WTC11 (cell line): ENCODE results near the gene CPXM2. TPM values are rescaled to one million over a fixed set of nuclear protein-coding genes. Genes with fewer than 3 reads are reported as not detected.

Experiments
- ATAC-seq: fragments of 200-7000 bp; cut with Tn5 transposase; 2 replicates; pipeline ENCODE4 v1.10.0; 2021; ENCODE audit warnings: mild to moderate bottlenecking, moderate library complexity
- CTCF ChIA-PET: fragments of 300-600 bp; sonication (Branson Sonifier 250); formaldehyde crosslinking; loops from one replicate; lab custom pipeline; 2021; ENCODE audit warnings: antibody characterized with exemption; lab: Charles Lee
- POLR2A ChIA-PET: fragments of 350-600 bp; sonication (Branson Sonifier 250); formaldehyde crosslinking; loops from one replicate; lab custom pipeline; 2021; ENCODE audit warnings: antibody characterized with exemption; lab: Charles Lee
- DNase-seq: peaks from one replicate; pipeline ENCODE4 v3.0.0; 2021; ENCODE audit warnings: low spot score
- H3K27ac Mint-ChIP-seq: 2 replicates; pipeline ENCODE4 v1.8.0; 2021; ENCODE audit warnings: mixed read lengths
- H3K27me3 Mint-ChIP-seq: 2 replicates; pipeline ENCODE4 v1.8.0; 2021; ENCODE audit warnings: low read depth, mild to moderate bottlenecking, moderate library complexity, mixed read lengths
- H3K36me3 Mint-ChIP-seq: 2 replicates; pipeline ENCODE4 v1.8.0; 2021; ENCODE audit warnings: mixed read lengths
- H3K4me1 Mint-ChIP-seq: 2 replicates; pipeline ENCODE4 v1.8.0; 2022; ENCODE audit warnings: mixed read lengths
- H3K4me3 Mint-ChIP-seq: 2 replicates; pipeline ENCODE4 v1.8.0; 2021; ENCODE audit warnings: mild to moderate bottlenecking, moderate library complexity, mixed read lengths
- H3K9me3 Mint-ChIP-seq: 2 replicates; pipeline ENCODE4 v1.8.0; 2021; ENCODE audit warnings: mixed read lengths
- AFF4 ChIP-seq: sonication (generic); formaldehyde crosslinking; IDR thresholded peaks from 2 replicates; pipeline ENCODE4 v1.8.1; 2023; ENCODE audit warnings: mild to moderate bottlenecking, missing genetic modification reagents, borderline replicate concordance
- ATF3 ChIP-seq: sonication (generic); formaldehyde crosslinking; conservative IDR thresholded peaks from 2 replicates; pipeline ENCODE4 v1.8.1; 2022; ENCODE audit warnings: mild to moderate bottlenecking, missing genetic modification reagents
- E2F1 ChIP-seq: sonication (generic); formaldehyde crosslinking; IDR thresholded peaks from 2 replicates; pipeline ENCODE4 v1.8.0; 2022; ENCODE audit warnings: mild to moderate bottlenecking, missing genetic modification reagents
- ELF4 ChIP-seq: sonication (generic); formaldehyde crosslinking; IDR thresholded peaks from 2 replicates; pipeline ENCODE4 v1.8.1; 2022; ENCODE audit warnings: low read depth, mild to moderate bottlenecking, moderate library complexity, missing genetic modification reagents
- ESRRA ChIP-seq: sonication (generic); formaldehyde crosslinking; IDR thresholded peaks from 2 replicates; pipeline ENCODE4 v1.8.1; 2022; ENCODE audit warnings: mild to moderate bottlenecking, missing genetic modification reagents, borderline replicate concordance
- GTF2I ChIP-seq: fragments of 250-450 bp; sonication (Bioruptor Pico); conservative IDR thresholded peaks from 2 replicates; pipeline ENCODE4 v1.4.0; 2021; ENCODE audit warnings: mild to moderate bottlenecking
- NR3C1 ChIP-seq: sonication (generic); formaldehyde crosslinking; conservative IDR thresholded peaks from 2 replicates; pipeline ENCODE4 v1.8.1; 2023; ENCODE audit warnings: low read depth, mild to moderate bottlenecking, missing genetic modification reagents
- RELA ChIP-seq: sonication (generic); formaldehyde crosslinking; IDR thresholded peaks from 2 replicates; pipeline ENCODE4 v1.8.1; 2022; ENCODE audit warnings: missing genetic modification reagents, mild to moderate bottlenecking, borderline replicate concordance
- SMAD3 ChIP-seq: sonication (generic); formaldehyde crosslinking; IDR thresholded peaks from 2 replicates; pipeline ENCODE4 v1.8.0; 2022; ENCODE audit warnings: missing genetic modification reagents, mild to moderate bottlenecking, borderline replicate concordance
- SOX15 ChIP-seq: fragments of 250-450 bp; sonication (Bioruptor Pico); IDR thresholded peaks from 2 replicates; pipeline ENCODE4 v1.9.0; 2021; ENCODE audit warnings: mild to moderate bottlenecking
- ZNF396 ChIP-seq: fragments of 250-450 bp; sonication (Bioruptor Pico); IDR thresholded peaks from 2 replicates; pipeline ENCODE4 v1.8.0; 2021; ENCODE audit warnings: mild to moderate bottlenecking, moderate library complexity, borderline replicate concordance
- total RNA-seq: library from RNA; stranded (reverse); gene quantifications from 3 replicates; pipeline ENCODE4 v1.2.3, GENCODE V29; 2021
- TF ChIP-seq, protein P1 (sequence below): sonication (generic); formaldehyde crosslinking; IDR thresholded peaks from 2 replicates; pipeline ENCODE4 v1.8.0; 2023; ENCODE audit warnings: missing genetic modification reagents
- TF ChIP-seq, protein P2 (sequence below): sonication (generic); formaldehyde crosslinking; IDR thresholded peaks from 2 replicates; pipeline ENCODE4 v1.8.0; 2022; ENCODE audit warnings: mild to moderate bottlenecking, missing genetic modification reagents
- TF ChIP-seq, protein P3 (sequence below): sonication (generic); formaldehyde crosslinking; IDR thresholded peaks from 2 replicates; pipeline ENCODE4 v1.8.0; 2023; ENCODE audit warnings: missing genetic modification reagents, mild to moderate bottlenecking, borderline replicate concordance

The CPXM2 gene
- total RNA-seq, 1 experiment from 2014 or later, result 3.4 TPM

DNA sequence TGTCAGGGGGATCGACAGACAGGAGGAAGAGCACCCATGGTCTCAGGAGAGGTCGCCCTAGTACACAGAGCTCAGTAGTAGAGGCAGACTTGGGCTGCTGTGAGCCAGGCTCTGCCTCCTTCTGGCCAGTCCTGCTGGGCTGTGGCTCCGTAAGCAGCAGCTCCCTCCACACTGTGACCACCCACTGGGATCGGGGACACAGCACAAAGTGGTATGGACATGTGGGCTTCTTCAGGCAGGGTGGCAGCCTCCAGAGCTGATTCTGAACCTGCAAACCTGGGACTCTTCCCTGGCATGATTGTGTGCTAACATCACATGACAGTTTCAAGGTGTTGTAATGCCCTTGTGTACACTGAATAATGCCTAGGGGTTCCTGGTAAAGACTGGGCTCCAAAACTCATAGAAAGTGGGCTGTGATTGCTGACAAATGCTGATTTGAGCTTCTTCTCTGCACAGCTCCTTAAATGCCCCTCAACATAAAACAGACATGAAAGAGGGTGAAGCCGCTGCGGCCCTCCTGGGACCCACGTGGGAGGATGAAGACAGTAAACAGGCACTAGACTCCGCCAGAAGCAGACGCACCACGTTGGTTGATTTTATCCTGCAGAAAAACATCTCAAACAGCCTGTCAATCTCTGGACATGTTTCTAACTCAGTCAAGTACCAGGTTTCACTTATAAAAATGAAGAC is 148.7 kb downstream of the CPXM2 start:
- ATAC-seq, result no peak
- H3K27ac Mint-ChIP-seq, result no peak overlapping the region
- H3K4me1 Mint-ChIP-seq, result peaks cover 30% of the 10 kb centered on the region
- TF ChIP-seq NR3C1 (CRISPR knock-in tag) (no peak), AFF4 (no peak), ATF3 (no peak), ELF4 (CRISPR knock-in tag) (no peak), SMAD3 (CRISPR knock-in tag) (no peak), RELA (CRISPR knock-in tag) (no peak)
- TF ChIP-seq, protein P1, sequence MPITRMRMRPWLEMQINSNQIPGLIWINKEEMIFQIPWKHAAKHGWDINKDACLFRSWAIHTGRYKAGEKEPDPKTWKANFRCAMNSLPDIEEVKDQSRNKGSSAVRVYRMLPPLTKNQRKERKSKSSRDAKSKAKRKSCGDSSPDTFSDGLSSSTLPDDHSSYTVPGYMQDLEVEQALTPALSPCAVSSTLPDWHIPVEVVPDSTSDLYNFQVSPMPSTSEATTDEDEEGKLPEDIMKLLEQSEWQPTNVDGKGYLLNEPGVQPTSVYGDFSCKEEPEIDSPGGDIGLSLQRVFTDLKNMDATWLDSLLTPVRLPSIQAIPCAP (CRISPR knock-in tag), result no peak
- TF ChIP-seq, all 79 proteins: peak for 0
- CTCF ChIA-PET, result interaction anchor here (0.5 to 0.9 kb wide), 3 partner anchors 11 to 1505 kb away, joined by 3 to 4 read pairs (median 3); no protein-coding TSS in a partner anchor
- H3K9me3 Mint-ChIP-seq, result no peaks in the 10 kb centered on the region
- H3K4me3 Mint-ChIP-seq, result no peak overlapping the region
- no peak for DNase-seq
- H3K27me3 Mint-ChIP-seq, result peaks cover 3% of the 10 kb centered on the region; the same call in 1 of the 2 replicates
- H3K36me3 Mint-ChIP-seq, result no peaks in the 10 kb centered on the region
- POLR2A ChIA-PET, result interaction anchor here (0.8 kb wide), 1 partner anchor 101 kb away, joined by 5 read pairs; no protein-coding TSS in a partner anchor

GRCh38 chr10:123741711-123742110 is 149.9 kb downstream of the CPXM2 start:
- no peak for DNase-seq
- CTCF ChIA-PET, result no interaction called here

More at GRCh38 chr10:123741711-123742110, 149.9 kb downstream of the CPXM2 start:
- Mint-ChIP-seq H3K4me3 (no peak overlapping the region), H3K9me3 (peaks cover 9% of the 10 kb centered on the region), H3K27me3 (no peaks in the 10 kb centered on the region), H3K36me3 (no peaks in the 10 kb centered on the region), H3K27ac (no peak overlapping the region), H3K4me1 (peaks cover 18% of the 10 kb centered on the region)
- no peak for ATAC-seq
- no peak for TF ChIP-seq ZNF396 (CRISPR knock-in tag)
- no peak for TF ChIP-seq GTF2I (CRISPR knock-in tag)
- no peak for TF ChIP-seq SOX15 (CRISPR knock-in tag)
- no peak for TF ChIP-seq E2F1 (CRISPR knock-in tag)
- TF ChIP-seq, protein P2, sequence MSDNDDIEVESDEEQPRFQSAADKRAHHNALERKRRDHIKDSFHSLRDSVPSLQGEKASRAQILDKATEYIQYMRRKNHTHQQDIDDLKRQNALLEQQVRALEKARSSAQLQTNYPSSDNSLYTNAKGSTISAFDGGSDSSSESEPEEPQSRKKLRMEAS (CRISPR knock-in tag), result no peak
- TF ChIP-seq ESRRA (CRISPR knock-in tag), result no peak
- TF ChIP-seq, protein P3, sequence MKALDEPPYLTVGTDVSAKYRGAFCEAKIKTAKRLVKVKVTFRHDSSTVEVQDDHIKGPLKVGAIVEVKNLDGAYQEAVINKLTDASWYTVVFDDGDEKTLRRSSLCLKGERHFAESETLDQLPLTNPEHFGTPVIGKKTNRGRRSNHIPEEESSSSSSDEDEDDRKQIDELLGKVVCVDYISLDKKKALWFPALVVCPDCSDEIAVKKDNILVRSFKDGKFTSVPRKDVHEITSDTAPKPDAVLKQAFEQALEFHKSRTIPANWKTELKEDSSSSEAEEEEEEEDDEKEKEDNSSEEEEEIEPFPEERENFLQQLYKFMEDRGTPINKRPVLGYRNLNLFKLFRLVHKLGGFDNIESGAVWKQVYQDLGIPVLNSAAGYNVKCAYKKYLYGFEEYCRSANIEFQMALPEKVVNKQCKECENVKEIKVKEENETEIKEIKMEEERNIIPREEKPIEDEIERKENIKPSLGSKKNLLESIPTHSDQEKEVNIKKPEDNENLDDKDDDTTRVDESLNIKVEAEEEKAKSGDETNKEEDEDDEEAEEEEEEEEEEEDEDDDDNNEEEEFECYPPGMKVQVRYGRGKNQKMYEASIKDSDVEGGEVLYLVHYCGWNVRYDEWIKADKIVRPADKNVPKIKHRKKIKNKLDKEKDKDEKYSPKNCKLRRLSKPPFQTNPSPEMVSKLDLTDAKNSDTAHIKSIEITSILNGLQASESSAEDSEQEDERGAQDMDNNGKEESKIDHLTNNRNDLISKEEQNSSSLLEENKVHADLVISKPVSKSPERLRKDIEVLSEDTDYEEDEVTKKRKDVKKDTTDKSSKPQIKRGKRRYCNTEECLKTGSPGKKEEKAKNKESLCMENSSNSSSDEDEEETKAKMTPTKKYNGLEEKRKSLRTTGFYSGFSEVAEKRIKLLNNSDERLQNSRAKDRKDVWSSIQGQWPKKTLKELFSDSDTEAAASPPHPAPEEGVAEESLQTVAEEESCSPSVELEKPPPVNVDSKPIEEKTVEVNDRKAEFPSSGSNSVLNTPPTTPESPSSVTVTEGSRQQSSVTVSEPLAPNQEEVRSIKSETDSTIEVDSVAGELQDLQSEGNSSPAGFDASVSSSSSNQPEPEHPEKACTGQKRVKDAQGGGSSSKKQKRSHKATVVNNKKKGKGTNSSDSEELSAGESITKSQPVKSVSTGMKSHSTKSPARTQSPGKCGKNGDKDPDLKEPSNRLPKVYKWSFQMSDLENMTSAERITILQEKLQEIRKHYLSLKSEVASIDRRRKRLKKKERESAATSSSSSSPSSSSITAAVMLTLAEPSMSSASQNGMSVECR (CRISPR knock-in tag), result no peak
- TF ChIP-seq NR3C1 (CRISPR knock-in tag), result no peak
- TF ChIP-seq, all 79 proteins: peak for 0
- POLR2A ChIA-PET, result no interaction called here
